ENCODE results near the gene TMEM263.

GRCh38 chr12:107019546-107019945 lies 63.8 kb downstream of the TMEM263 start:
- TF ChIP-seq SIN3B (IDR thresholded peaks at IDR 0.05; ENCODE audit: low read length) (no peak), ZNF780A (CRISPR knock-in tag; IDR thresholded peaks at IDR 0.05) (no peak), NCOA2 (CRISPR knock-in tag; IDR thresholded peaks at IDR 0.05) (no peak), REST (IDR thresholded peaks at IDR 0.05; ENCODE audit: borderline replicate concordance in 1 of 2, low read depth in 1 of 2, low read length in 2 of 2) (no peak), POLR2A (IDR thresholded peaks at IDR 0.05; ENCODE audit: insufficient read depth in 1 of 2, low read depth in 2 of 2, low read length in 2 of 2) (no peak), TFAP4 (IDR thresholded peaks at IDR 0.05; ENCODE audit: borderline replicate concordance, low read depth) (no peak)
